ENCODE results near the gene TNRC18. TPM values are rescaled to one million over a fixed set of nuclear protein-coding genes. Genes with fewer than 3 reads are reported as not detected.

TNRC18 gene
- total and polyA plus RNA-seq, 9 of the 15 experiments (the other 6 are each of a cell fraction or from before 2014, with no cell fraction given), result 0.03 to 43.2 (median 18.0) TPM

GRCh38 chr7:5452937-5453540 is 29.4 kb upstream of the TNRC18 start (continued):
- TF ChIP-seq, protein P1, sequence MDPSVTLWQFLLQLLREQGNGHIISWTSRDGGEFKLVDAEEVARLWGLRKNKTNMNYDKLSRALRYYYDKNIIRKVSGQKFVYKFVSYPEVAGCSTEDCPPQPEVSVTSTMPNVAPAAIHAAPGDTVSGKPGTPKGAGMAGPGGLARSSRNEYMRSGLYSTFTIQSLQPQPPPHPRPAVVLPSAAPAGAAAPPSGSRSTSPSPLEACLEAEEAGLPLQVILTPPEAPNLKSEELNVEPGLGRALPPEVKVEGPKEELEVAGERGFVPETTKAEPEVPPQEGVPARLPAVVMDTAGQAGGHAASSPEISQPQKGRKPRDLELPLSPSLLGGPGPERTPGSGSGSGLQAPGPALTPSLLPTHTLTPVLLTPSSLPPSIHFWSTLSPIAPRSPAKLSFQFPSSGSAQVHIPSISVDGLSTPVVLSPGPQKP (CRISPR knock-in tag; IDR thresholded peaks at IDR 0.05), result no peak
- no peak for TF ChIP-seq CHCHD3 (CRISPR knock-in tag; IDR thresholded peaks at IDR 0.05)
- TF ChIP-seq, protein P2, sequence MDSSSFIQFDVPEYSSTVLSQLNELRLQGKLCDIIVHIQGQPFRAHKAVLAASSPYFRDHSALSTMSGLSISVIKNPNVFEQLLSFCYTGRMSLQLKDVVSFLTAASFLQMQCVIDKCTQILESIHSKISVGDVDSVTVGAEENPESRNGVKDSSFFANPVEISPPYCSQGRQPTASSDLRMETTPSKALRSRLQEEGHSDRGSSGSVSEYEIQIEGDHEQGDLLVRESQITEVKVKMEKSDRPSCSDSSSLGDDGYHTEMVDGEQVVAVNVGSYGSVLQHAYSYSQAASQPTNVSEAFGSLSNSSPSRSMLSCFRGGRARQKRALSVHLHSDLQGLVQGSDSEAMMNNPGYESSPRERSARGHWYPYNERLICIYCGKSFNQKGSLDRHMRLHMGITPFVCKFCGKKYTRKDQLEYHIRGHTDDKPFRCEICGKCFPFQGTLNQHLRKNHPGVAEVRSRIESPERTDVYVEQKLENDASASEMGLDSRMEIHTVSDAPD (CRISPR knock-in tag; IDR thresholded peaks at IDR 0.05), result no peak
- TF ChIP-seq ZKSCAN3 (CRISPR knock-in tag; IDR thresholded peaks at IDR 0.05), result no peak
- TF ChIP-seq ZNF133 (CRISPR knock-in tag; IDR thresholded peaks at IDR 0.05), result no peak
- 0 out of 2 replicates have a peak, but pooled peaks have one; percentile 60 for TF ChIP-seq ARID1B (IDR thresholded peaks at IDR 0.05)
- TF ChIP-seq MXI1 (IDR thresholded peaks at IDR 0.05; ENCODE audit: low read depth, low read length), result no peak
- no peak for TF ChIP-seq U2AF1 (optimal IDR thresholded peaks at IDR 0.05; ENCODE audit: low read depth, low read length)
- no peak for TF ChIP-seq ZNF347 (CRISPR knock-in tag; IDR thresholded peaks at IDR 0.05; ENCODE audit: low read depth)
- TF ChIP-seq RBFOX2 (IDR thresholded peaks at IDR 0.05; ENCODE audit: low read depth, low read length), result no peak
- no peak for TF ChIP-seq SMAD3 (CRISPR knock-in tag; conservative IDR thresholded peaks at IDR 0.05)
- TF ChIP-seq JUND (IDR thresholded peaks at IDR 0.05; ENCODE audit: borderline replicate concordance, low read depth, low read length), result peak; percentile 98
- TF ChIP-seq JUND (tag; IDR thresholded peaks at IDR 0.05; ENCODE audit: borderline replicate concordance, low read depth, low read length), result peak; percentile 98
- TF ChIP-seq ZNF184 (CRISPR knock-in tag; IDR thresholded peaks at IDR 0.05), result no peak
- TF ChIP-seq SUPT5H (IDR thresholded peaks at IDR 0.05), result no peak
- TF ChIP-seq FUS (optimal IDR thresholded peaks at IDR 0.05; ENCODE audit: low read depth, low read length), result no peak
- no peak for TF ChIP-seq RBM17 (IDR thresholded peaks at IDR 0.05; ENCODE audit: borderline replicate concordance, low read depth, low read length)
- TF ChIP-seq SMARCA5 (IDR thresholded peaks at IDR 0.05), result no peak; the same call in 1 of the 2 replicates
- TF ChIP-seq, protein P3, sequence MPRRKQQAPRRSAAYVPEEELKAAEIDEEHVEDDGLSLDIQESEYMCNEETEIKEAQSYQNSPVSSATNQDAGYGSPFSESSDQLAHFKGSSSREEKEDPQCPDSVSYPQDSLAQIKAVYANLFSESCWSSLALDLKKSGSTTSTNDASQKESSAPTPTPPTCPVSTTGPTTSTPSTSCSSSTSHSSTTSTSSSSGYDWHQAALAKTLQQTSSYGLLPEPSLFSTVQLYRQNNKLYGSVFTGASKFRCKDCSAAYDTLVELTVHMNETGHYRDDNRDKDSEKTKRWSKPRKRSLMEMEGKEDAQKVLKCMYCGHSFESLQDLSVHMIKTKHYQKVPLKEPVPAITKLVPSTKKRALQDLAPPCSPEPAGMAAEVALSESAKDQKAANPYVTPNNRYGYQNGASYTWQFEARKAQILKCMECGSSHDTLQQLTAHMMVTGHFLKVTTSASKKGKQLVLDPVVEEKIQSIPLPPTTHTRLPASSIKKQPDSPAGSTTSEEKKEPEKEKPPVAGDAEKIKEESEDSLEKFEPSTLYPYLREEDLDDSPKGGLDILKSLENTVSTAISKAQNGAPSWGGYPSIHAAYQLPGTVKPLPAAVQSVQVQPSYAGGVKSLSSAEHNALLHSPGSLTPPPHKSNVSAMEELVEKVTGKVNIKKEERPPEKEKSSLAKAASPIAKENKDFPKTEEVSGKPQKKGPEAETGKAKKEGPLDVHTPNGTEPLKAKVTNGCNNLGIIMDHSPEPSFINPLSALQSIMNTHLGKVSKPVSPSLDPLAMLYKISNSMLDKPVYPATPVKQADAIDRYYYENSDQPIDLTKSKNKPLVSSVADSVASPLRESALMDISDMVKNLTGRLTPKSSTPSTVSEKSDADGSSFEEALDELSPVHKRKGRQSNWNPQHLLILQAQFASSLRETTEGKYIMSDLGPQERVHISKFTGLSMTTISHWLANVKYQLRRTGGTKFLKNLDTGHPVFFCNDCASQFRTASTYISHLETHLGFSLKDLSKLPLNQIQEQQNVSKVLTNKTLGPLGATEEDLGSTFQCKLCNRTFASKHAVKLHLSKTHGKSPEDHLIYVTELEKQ (CRISPR knock-in tag; IDR thresholded peaks at IDR 0.05), result no peak
- TF ChIP-seq ZNF551 (CRISPR knock-in tag; IDR thresholded peaks at IDR 0.05), result no peak
- TF ChIP-seq NONO (IDR thresholded peaks at IDR 0.05; ENCODE audit: low read depth in 2 of 2, low read length in 1 of 2), result no peak
- TF ChIP-seq ZNF696 (CRISPR knock-in tag; conservative IDR thresholded peaks at IDR 0.05), result no peak
- TF ChIP-seq TCF15 (CRISPR knock-in tag; IDR thresholded peaks at IDR 0.05), result no peak
- TF ChIP-seq STAT5B (CRISPR knock-in tag; IDR thresholded peaks at IDR 0.05), result no peak
- TF ChIP-seq POLR3A (IDR thresholded peaks at IDR 0.05; ENCODE audit: borderline replicate concordance, extremely low read depth, insufficient read depth, insufficient read length), result no peak
